Stimulated activated CD8-positive, alpha-beta memory T cell treated with anti-CD3 and anti-CD28 coated beads, Interleukin-15, amount 100 ng/mL, for 24 hours (primary cell): ENCODE results near the gene FFAR3.
"Not testable (repeated sequence)": the region's sequence is repeated elsewhere in the genome, so short reads cannot be mapped to it uniquely, and the experiment has no call there.

Source experiments
- DNase-seq: peaks from one replicate; pipeline ENCODE4 v3.0.0-alpha.2; 2020; ENCODE audit warnings: low read depth

The FFAR3 gene

DNA sequence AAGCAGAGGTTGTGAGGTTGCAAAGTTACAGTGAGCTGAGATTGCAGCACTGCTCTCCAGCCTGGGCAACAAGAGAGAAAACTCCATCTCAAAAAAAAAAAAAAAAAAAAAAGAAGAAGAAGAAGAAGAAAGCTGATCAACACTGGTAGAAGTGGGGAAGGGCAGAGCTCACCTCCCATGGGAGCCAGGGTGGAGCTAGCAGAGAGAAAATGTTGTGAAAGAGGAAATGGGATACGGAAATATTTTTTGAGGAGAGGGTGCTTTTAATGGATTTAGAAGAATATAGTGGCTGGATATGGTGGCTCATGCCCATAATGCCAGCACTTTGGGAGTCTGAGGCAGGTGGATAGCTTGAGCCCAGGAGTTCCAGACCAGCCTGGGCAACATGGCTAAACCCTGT lies 19.4 kb downstream of the FFAR3 start:
- DNase-seq, result no peak

DNA sequence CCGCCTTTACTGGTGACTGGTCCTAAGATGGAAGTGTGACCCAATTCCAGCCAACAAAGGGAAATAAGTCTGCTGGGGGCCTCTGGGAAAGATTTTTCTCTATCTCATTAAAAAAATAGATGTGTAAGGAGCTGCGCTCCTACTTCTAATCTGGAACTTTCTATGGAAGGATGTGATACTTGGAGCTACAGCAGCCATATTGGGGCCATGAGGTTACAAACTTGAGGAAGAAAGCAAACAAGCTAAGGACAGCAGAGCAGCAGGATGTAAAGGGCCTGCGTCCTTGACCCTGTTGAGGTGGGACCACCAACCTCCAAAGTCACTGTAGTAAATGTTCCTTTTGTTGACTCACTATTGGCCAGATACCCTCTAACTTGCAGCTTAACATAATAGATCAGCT lies 20.1 kb downstream of the FFAR3 start:
- DNase-seq, result no peak

DNA sequence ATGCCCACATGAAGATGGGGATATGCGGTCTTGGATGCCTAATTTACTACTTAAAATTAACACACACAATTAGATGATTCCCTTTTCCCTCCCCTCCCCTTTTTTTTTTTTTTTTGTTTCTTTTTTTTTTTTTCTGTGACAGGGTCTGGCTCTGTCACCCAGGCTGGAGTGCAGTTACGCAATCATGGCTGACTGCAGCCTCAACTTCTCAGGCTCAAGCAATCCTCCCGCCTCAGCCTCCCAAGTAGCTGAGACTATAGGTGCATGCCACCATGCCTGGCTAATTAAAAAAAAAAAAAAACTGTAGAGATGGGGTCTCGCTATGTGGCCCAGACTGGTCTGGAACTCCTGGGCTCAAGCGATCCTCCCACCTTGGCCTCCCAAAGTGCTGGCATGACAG lies 21.3 kb downstream of the FFAR3 start:
- not testable (repeated sequence) for DNase-seq

DNA sequence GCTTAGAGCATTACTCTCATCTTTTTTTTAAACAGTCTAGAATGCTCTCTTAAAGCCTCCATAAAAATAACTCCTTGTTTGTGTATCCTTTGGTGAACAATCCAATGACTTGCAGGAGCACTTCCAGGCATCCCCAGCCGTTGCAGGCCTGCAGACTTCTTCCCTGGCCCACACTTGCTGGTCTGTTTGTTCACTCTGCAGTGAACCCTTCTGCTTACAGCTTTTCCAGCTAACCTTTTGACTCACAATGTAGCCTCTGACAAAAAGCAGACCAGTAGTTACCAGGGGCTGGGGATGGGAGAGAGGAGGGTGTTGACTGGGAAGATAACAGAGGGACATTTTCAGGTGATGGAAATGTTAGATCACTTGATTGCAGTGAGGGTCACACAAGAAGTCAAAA lies 21.7 kb downstream of the FFAR3 start:
- no peak for DNase-seq

DNA sequence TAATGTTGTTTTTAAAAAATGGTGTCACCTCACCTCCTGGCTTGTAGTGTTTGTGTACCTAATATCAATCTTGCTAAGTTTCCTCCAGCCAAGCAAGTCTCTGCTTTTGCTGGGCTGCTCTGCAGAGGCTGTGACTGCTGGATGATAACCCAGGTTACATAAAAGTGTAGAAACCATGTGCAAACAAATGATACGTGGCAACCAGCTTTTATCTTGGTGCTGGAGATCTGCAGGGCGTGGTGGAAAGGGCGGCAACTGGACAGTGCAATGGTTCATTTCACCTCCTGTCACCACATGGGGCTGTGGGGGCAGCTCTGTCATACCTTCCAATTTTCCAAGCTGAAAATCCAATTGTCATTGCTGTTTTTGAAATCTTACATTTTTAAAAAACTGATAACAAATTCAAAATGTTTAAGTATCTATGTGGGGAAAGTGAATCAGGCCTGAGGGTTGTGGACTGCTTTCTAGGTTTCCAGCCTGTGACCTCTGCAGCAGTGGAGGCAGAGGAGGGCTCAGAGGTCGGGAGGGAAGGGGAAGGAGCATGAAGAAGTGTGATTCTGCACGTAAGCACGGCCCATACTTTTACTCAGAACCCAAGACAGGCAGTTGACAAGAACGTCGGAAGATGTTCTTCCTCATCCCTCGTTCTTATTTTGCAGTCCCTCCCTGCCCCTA lies 22.3 kb downstream of the FFAR3 start:
- DNase-seq, result no peak

DNA sequence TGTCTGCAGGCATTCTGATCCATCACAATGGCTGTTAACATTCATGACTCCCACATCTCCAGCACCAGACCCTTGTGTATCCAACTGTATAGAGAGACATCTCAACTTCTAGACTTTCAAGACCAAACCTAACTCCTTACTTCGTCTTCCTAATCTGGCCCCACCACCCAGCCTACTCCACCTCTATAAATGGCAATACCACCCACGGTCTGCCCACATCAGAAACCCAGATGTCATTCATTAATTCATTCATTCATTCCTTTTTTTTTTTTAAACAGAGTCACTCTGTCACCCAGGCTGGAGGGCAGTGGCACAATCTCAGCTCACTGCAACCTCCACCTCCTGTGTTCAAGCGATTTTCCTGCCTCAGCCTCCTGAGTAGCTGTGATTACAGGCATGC lies 23.1 kb downstream of the FFAR3 start:
- no peak for DNase-seq

DNA sequence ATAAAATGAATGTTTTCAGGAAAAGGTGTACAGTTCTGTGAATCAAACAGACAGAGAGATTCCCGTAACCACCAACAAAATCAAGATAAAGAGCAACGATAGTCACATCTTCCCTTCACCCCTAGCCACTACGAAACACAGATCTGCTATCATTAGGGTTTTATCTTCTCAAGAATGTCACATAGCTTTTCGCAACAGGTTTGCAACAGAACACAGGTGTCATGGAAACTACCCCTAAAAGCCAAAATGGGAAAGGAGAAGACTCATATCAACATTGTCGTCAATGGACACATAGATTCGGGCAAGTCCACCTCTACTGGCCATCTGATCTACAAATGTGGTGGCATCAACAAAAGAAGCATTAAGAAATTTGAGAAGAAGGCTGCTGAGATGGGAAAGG lies 23.7 kb downstream of the FFAR3 start:
- no peak for DNase-seq

DNA sequence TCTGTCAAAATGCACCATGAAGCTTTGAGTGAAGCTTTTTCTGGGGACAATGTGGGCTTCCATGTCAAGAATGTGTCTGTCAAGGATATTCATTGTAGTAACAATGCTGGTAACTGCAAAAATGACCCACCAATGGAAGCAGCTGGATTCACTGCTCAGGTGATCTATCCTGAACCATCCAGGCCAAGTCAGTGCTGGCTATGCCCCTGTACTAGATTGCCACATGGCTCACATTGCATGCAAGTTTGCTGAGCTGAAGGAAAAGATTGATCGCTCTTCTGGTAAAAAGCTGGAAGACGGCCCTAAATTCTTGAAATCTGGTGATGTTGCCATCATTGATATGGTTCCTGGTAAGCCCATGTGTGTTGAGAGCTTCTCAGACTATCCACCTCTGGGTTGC lies 25.3 kb downstream of the FFAR3 start:
- DNase-seq, result no peak

DNA sequence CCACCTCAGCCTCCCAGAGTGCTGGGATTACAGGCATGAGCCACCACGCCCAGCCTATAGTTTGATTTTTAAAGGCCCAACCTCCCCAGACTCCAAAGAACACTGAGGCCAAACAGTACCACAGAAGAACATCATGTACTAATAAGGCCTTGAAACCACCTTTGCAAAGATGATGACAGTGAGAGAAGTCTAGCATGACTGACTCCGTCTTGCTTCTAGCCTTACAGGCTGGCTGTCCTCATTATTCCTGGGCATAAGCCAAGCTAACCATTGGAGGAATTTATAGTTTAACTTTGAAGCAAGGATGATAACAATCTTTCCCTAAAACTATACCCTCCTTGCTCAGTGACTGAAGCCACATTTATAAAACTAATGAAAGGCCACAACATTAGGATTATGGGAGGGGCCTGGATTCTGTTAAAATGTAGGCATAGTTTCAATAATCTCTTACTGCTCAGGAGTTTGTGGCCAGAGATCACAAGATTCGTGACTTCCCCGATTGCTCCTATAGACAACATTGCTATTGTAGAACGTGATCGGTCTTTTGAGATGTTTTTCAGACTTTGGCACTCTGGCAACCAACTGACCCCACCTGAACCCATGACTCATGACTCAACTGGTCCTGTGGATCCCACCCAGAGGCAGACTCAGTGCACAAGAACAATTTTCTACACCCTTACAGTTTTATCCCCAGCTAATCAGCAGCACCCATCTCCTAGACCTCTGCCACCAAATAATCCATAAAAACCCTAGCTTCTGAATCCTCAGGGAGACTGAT lies 30.2 kb downstream of the FFAR3 start:
- DNase-seq, result no peak

DNA sequence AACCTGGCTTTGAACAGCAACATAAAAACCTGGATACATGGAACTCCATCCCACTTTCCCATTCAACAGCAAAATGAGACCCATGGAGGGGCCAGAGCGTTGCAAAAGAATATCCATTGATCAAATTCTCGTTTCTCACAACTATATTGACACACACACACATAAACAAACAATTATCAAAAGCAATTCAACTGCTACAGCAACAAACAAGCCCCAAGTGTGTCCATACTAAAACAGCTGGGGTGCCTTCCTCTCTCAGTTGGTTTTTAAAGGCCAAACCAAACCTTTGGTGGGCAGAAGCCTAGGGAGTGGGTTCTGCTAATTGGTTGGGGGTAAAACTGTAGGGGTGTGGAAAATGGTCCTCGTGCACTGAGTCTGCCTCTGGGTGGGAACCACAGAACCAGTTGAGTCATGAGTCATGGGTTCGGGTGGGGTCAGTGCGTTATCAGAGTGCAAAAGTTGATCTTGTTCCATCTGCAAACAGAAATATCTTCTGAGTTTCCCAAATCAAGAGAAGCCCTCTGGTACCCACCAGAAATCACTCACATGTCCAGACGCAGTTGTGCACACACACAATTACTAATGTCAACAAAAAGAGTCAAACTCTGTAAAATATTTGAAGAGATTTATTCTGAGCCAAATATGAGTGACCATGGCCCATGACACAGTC lies 31.1 kb downstream of the FFAR3 start:
- no peak for DNase-seq

DNA sequence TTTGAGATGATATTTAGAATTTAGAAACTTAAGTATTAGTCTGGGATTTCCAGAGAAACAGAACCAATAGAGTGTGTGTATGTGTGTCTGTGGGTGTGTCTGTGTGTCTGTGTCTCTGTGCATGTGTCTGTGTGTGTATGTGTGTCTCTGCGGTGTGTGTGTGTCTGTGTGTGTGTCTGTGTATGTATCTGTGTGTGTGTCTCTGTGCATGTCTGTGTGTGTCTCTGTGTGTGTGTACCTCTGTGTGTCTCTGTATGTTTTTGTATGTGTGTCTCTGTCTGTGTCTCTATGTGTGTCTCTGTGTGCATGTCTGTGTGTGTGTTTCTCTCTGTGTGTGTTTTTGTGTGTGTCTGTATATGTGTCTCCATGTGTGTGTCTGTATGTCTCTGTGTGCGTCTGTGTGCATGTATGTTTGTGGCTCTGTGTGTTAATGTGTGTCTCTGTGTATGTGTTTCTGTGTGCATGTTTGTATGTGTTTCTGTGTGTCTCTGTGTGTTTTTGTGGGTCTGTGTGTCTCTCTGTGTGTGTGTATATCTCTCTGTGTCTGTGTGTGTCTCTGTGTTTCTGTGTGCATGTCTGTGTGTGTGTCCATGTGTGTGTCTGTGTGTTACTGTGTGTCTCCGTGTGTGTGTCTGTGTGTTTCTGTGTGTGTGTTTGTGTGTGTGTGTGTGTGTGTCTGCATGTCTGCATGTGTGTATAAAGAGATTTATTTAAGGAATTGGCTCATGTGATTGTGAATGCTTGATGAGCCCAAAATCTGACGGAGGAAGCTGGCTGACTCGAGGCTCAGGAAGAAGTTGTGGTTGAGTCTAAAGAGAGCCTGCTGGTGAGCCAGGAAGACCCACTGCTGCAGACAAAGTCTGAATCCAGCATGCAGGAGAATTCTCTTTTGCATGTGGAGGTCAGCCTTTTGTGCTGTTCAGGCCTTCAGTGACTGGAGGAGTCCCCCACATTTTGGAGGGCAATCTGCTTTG lies 34.8 kb downstream of the FFAR3 start:
- no peak for DNase-seq

DNA sequence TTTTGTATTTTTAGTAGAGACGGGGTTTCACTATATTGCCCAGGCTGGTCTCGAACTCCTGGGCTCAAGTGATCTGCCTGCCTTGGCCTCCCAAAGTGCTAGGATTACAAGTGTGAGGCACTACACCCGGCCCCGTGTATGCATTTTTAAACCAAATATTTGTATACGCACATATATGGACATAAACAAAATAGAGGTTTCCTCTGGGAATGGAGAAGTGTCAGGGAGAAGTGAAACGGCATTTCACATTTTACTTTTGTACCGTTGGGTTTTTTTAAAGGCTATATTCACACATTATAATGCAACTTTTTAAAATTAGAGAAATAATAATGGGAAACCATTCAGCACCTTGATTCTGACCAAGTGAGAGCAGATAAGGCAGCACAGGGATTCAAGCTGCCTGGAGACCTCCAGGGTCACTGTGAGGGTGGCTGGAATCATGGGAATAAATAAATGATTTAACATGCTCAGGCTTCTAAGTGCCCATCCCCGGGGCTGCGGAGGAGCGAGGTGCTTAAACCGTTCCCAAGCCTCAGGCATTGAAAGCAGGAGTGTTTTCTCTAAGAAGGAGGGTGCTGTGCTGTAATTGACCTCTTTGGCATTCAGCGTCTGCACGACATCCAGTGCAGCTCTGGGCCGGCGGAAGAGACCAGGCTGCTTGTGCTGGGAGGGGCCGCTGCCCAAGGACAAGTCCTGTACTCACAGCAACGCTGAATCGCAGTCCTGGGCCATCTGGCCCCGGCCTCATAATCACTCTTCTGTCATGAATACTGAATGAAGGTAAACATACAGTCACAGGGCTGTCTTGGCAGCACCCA lies 37.3 kb downstream of the FFAR3 start:
- no peak for DNase-seq

DNA sequence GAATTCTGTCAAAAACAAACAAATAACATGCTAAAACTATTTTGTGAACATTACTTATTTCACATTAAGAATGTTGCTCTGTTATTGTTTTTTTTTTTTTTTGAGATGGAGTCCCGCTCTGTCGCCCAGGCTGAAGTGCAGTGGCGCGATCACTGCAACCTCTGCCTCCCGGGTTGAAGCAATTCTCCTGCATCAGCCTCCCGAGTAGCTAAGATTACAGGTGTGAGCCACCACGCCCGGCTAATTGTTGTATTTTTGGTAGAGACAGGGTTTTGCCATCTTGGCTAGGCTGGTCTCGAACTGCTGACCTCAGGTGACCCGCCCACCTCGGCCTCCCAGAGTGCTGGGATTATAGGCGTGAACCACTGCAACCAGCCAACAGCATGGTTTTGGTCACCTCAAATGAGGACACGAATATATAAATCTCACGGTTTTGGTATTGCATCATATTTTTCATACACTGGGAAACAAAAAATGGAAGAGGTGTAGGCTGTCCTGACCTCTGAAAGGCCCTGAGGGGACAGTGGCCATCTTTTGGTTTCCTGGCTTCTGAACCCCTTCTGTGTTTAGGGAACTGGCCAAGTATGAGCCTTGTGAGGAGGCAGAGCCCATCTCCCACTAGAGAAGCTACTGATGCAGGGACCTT lies 38.1 kb downstream of the FFAR3 start:
- no peak for DNase-seq

DNA sequence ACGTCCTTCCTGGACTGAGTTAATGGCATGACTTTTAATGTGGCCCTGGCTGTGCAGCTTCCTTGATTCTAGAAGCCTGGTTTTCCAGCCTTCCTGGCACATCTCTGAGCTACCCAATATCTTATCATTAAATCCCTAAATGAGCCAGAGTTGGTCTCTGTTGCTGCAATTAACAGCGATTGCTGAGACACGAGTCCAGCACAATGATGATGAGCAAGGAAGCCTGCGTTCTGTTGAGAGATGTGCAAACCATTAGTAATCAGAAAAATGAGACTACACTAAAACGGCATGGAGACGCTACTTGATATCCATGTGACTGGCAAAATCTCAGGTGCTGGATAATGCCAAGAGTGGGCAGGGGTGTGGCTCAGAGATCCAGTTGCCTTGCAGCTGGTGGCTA lies 38.8 kb downstream of the FFAR3 start:
- DNase-seq, result no peak

DNA sequence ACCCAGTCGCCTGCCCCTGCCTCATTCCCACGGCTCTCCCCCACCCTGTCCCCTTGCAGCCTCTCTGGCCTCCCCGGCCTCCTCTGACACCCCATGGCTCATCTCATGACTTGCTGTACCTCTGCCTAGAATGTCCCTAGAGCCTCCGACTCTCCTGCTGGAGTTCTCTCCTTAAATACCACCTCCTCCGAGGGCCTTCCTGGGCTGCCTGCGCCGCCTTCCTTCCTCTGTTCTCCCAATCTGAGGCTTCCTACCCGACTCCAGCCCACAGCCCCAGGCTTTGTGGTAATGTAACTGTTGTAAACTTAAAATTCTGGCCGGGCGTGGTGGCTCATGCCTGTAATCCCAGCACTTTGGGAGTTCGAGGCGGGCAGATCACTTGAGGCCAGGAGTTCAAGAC lies 40.3 kb downstream of the FFAR3 start:
- no peak for DNase-seq

DNA sequence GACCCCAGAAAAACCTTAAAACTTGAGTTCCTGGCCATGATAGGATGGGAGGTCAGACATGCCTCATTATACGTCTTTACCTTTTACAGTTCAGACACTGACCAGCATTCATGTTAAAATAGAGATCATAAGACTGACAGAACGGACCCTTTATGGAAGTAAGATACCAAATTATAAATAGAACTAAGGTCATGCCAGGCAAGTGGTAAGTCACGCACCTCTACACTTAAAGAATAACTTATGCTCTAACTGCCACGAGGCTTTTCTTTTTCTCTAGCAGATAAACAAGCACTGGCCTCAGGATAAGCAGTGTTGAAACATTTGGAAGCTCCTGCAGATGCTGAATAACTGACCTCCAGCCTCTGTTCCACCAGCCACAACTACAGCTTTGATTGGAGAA lies 41.0 kb downstream of the FFAR3 start:
- no peak for DNase-seq

DNA sequence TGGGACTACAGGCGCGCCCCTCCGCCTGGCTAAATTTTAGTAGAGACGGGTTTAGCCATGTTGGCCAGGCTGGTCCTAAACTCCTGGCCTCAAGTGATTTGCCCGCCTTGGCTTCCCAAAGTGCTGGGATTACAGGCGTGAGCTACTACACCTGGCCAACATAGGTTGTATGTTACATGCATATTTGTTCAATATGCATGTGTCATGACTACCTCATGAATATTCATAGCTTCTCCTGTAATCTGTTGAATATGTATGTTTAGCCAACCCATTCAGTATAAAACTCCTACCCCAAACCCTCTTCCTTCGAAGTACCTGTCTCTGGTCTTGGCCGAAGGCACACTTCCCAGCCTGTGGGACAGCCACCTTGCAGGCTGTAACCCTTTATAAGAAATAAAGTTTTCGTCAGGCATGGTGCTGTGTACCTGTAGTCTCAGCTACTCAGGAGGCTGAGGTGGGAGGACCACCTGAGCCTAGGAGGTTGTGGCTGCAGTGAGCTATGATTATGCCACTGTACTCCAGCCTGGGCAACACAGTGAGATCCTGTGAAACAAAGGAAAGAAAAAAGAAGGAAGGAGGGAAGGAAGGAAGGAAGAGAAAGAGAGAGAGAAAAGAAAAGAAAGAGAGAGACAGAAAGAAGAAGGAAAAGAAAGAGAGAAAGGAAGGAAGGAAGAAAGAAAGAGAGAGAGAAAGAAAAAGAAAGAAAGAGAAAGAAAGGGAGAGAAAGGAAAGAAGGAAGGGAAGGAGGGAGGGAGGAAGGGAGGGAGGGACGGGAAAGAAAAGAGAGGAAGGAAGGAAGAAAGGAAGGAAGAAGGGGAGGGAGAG lies 41.9 kb downstream of the FFAR3 start:
- DNase-seq, result no peak

DNA sequence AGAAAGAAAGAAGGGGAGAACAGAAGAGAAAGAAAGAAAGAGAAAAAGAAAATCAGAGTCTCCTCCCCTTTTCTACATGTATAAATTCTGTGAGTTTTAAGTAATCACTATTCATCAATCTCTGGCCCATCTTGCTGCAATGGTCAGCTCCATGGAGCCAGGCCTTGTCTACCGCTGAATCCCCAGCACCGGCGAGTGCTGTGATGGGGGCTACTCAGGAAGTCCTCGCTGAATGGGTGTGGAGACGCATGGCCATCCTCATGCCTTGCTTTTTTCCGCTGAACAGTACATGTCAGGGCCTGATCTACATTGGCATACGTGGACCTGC lies 42.5 kb downstream of the FFAR3 start:
- DNase-seq, result no peak

DNA sequence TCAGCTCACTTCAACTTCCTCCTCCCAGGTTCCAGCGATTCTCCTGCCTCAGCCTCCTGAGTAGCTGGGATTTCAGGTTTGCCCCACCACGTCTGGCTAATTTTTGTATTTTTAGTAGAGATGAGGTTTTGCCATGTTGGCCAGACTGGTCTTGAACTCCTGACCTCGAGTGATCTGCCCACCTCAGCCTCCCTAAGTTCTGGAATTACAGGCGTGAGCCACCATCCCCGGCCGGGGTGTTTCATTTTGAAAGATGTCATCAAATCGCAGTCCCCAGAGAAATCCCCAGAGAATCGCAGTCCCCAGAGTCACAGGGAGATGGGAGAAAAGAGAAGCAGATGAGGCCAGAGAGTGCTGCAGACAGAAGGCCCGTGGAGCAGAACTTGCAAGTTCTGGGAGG lies 43.2 kb downstream of the FFAR3 start:
- DNase-seq, result not testable (repeated sequence)
